Measurements from ENCODE around the gene SAFB.

SAFB gene

GRCh38 chr19:5612891-5613865 is 9.7 kb upstream of the SAFB start:
- Histone ChIP-seq H3K4me3 (ENCODE audit: low read length) (no peak overlapping the region), H3K36me3 (replicated peaks; ENCODE audit: low read depth, low read length) (peaks cover 76% of the 10 kb centered on the region), H3K27me3 (ENCODE audit: low read depth, low read length) (no peaks in the 10 kb centered on the region), H3K9me3 (ENCODE audit: insufficient read depth, low read length) (no peaks in the 10 kb centered on the region), H3K4me1 (ENCODE audit: low read length) (no peaks in the 10 kb centered on the region), H2AFZ (ENCODE audit: low read depth, low read length) (no peak overlapping the region), H3K27ac (ENCODE audit: low read length) (no peak overlapping the region), H3K4me2 (ENCODE audit: low read length) (no peak overlapping the region), H4K20me1 (ENCODE audit: insufficient read depth, low read length) (peaks cover 14% of the 10 kb centered on the region; the same call in 1 of the 2 replicates), H3K9ac (ENCODE audit: low read length) (no peak overlapping the region), H3K79me2 (ENCODE audit: low read length) (peaks cover 67% of the 10 kb centered on the region)
- TF ChIP-seq EZH2phosphoT487 (IDR thresholded peaks at IDR 0.05; ENCODE audit: low read depth) (no peak), CTCF (IDR thresholded peaks at IDR 0.05; ENCODE audit: low read depth, low read length) (no peak)

- H3K36me3 ChIP-seq (replicated peaks; ENCODE audit: low read depth, low read length) = peaks cover 80% of the 10 kb centered on the region
- H3K27ac ChIP-seq (ENCODE audit: low read length) = no peak overlapping the region
- peaks cover 11% of the 10 kb centered on the region for H3K4me1 ChIP-seq (ENCODE audit: low read length)
- no peaks in the 10 kb centered on the region for H3K9me3 ChIP-seq (ENCODE audit: insufficient read depth, low read length)
- H3K79me2 ChIP-seq (ENCODE audit: low read length) = peaks cover 75% of the 10 kb centered on the region
- no peak overlapping the region for H2AFZ ChIP-seq (ENCODE audit: low read depth, low read length)
- H3K27me3 ChIP-seq (ENCODE audit: low read depth, low read length) = no peaks in the 10 kb centered on the region
- H3K4me2 ChIP-seq (ENCODE audit: low read length) = no peak overlapping the region
- no peak overlapping the region for H3K9ac ChIP-seq (ENCODE audit: low read length)
- TF ChIP-seq CTCF (IDR thresholded peaks at IDR 0.05; ENCODE audit: low read depth, low read length) = no peak
- no peak for TF ChIP-seq EZH2phosphoT487 (IDR thresholded peaks at IDR 0.05; ENCODE audit: low read depth)
- peaks cover 14% of the 10 kb centered on the region; the same call in 1 of the 2 replicates for H4K20me1 ChIP-seq (ENCODE audit: insufficient read depth, low read length)
- no peak overlapping the region for H3K4me3 ChIP-seq (ENCODE audit: low read length)
Measured at GRCh38 chr19:5615756-5616327, 7.0 kb upstream of the SAFB start.

GRCh38 chr19:5617080-5617479 is 5.8 kb upstream of the SAFB start:
- TF ChIP-seq EZH2phosphoT487 (IDR thresholded peaks at IDR 0.05; ENCODE audit: low read depth) (no peak), CTCF (IDR thresholded peaks at IDR 0.05; ENCODE audit: low read depth, low read length) (no peak)
- H3K27me3 ChIP-seq (ENCODE audit: low read depth, low read length) = no peaks in the 10 kb centered on the region
- no peak overlapping the region for H3K4me2 ChIP-seq (ENCODE audit: low read length)
- H2AFZ ChIP-seq (ENCODE audit: low read depth, low read length) = no peak overlapping the region
- H3K9me3 ChIP-seq (ENCODE audit: insufficient read depth, low read length) = no peaks in the 10 kb centered on the region
- no peak overlapping the region for H3K27ac ChIP-seq (ENCODE audit: low read length)
- no peak overlapping the region for H3K9ac ChIP-seq (ENCODE audit: low read length)
- peaks cover 78% of the 10 kb centered on the region for H3K36me3 ChIP-seq (replicated peaks; ENCODE audit: low read depth, low read length)
- peaks cover 25% of the 10 kb centered on the region for H4K20me1 ChIP-seq (ENCODE audit: insufficient read depth, low read length)
- H3K4me3 ChIP-seq (ENCODE audit: low read length) = no peak overlapping the region
- H3K4me1 ChIP-seq (ENCODE audit: low read length) = peaks cover 17% of the 10 kb centered on the region
- peaks cover 86% of the 10 kb centered on the region for H3K79me2 ChIP-seq (ENCODE audit: low read length)

- H3K79me2 ChIP-seq (ENCODE audit: low read length) = peaks cover 85% of the 10 kb centered on the region
- no peak overlapping the region for H3K27ac ChIP-seq (ENCODE audit: low read length)
- peaks cover 17% of the 10 kb centered on the region for H3K4me1 ChIP-seq (ENCODE audit: low read length)
- TF ChIP-seq EZH2phosphoT487 (IDR thresholded peaks at IDR 0.05; ENCODE audit: low read depth) (no peak), CTCF (IDR thresholded peaks at IDR 0.05; ENCODE audit: low read depth, low read length) (no peak)
- peaks cover 63% of the 10 kb centered on the region for H3K36me3 ChIP-seq (replicated peaks; ENCODE audit: low read depth, low read length)
- H3K4me3 ChIP-seq (ENCODE audit: low read length) = no peak overlapping the region
- no peak overlapping the region for H2AFZ ChIP-seq (ENCODE audit: low read depth, low read length)
- H3K9ac ChIP-seq (ENCODE audit: low read length) = no peak overlapping the region
- H3K27me3 ChIP-seq (ENCODE audit: low read depth, low read length) = no peaks in the 10 kb centered on the region
- no peak overlapping the region for H3K4me2 ChIP-seq (ENCODE audit: low read length)
- no peaks in the 10 kb centered on the region for H3K9me3 ChIP-seq (ENCODE audit: insufficient read depth, low read length)
- peaks cover 20% of the 10 kb centered on the region for H4K20me1 ChIP-seq (ENCODE audit: insufficient read depth, low read length)
Measured at GRCh38 chr19:5618591-5618990, 4.3 kb upstream of the SAFB start.
